Right atrium auricular region (tissue), 2 donors: ENCODE results near the gene THSD4. TPM values are rescaled to one million over a fixed set of nuclear protein-coding genes. Genes with fewer than 3 reads are reported as not detected.

Source experiments
- DNase-seq: peaks from one replicate; pipeline ENCODE4 v3.0.0-alpha.2; 2019; ENCODE audit warnings: low spot score
- H3K27ac ChIP-seq, 2 donors: fragments of 200-600 bp; sonication (generic); 1 replicate in 1 of 2; 2 replicates in 1 of 2; pipeline ENCODE4 v1.5.1; 2016 to 2019
- H3K27me3 ChIP-seq, 2 donors: fragments of 200-600 bp; sonication (generic); one replicate each; pipeline versions ENCODE4 v1.5.1 to v1.6.0; 2017 to 2019
- H3K36me3 ChIP-seq: fragments of 200-600 bp; sonication (generic); one replicate; pipeline ENCODE4 v1.5.1; 2016
- H3K4me1 ChIP-seq, 2 donors: fragments of 200-600 bp; sonication (generic); one replicate each; pipeline versions ENCODE4 v1.5.1 to v1.6.0; 2017 to 2019
- H3K4me3 ChIP-seq, 2 donors: fragments of 200-600 bp; sonication (generic); 1 replicate in 1 of 2; 2 replicates in 1 of 2; pipeline ENCODE4 v1.5.1; 2017 to 2019; ENCODE audit warnings: mild to moderate bottlenecking in 1 of 2, moderate library complexity in 1 of 2
- H3K9me3 ChIP-seq, 2 donors: fragments of 200-600 bp; sonication (generic); one replicate each; pipeline ENCODE4 v1.5.1; 2019
- CTCF ChIP-seq, 2 donors: fragments of 200-600 bp; sonication (generic); IDR thresholded peaks; one replicate each; pipeline ENCODE4 v1.5.1; 2019; ENCODE audit warnings: antibody characterized with exemption in 2 of 2
- total RNA-seq, 2 donors: library from RNA; depleted of rRNA; stranded (reverse); fragments of >200 nt; gene quantifications; one replicate each; pipeline ENCODE4 v1.1.0, GENCODE V29; 2016

THSD4 gene
- total RNA-seq, 2 donors from 2014 or later, result 41.2 to 85.3 TPM

- no peak for DNase-seq
- Histone ChIP-seq H3K4me3 (no peak overlapping the region), H3K27me3 (no peaks in the 10 kb centered on the region), H3K9me3 (no peaks in the 10 kb centered on the region), H3K36me3 (no peaks in the 10 kb centered on the region), H3K4me1 (peaks cover 0 to 15% of the 10 kb centered on the region in 2 donors), H3K27ac (no peak overlapping the region)
- TF ChIP-seq CTCF (IDR thresholded peaks at IDR 0.05), result no peak
Measured at GRCh38 chr15:71648095-71648494, 532.8 kb downstream of the THSD4 start.

- TF ChIP-seq CTCF (IDR thresholded peaks at IDR 0.05), result no peak
- H3K27ac ChIP-seq, result no peak overlapping the region
Measured at GRCh38 chr15:71649894-71650293, 534.6 kb downstream of the THSD4 start.

GRCh38 chr15:71650603-71651002 lies 535.3 kb downstream of the THSD4 start:
- Histone ChIP-seq H3K9me3 (no peaks in the 10 kb centered on the region), H3K4me1 (peaks cover 0 to 38% of the 10 kb centered on the region in 2 donors), H3K36me3 (no peaks in the 10 kb centered on the region), H3K27ac (no peak overlapping the region), H3K27me3 (no peaks in the 10 kb centered on the region), H3K4me3 (no peak overlapping the region)
- DNase-seq, result no peak
- TF ChIP-seq CTCF (IDR thresholded peaks at IDR 0.05), result no peak

More at GRCh38 chr15:71649894-71650293, 534.6 kb downstream of the THSD4 start:
- H3K9me3 ChIP-seq, result no peaks in the 10 kb centered on the region
- no peak overlapping the region for H3K4me3 ChIP-seq
- no peak for DNase-seq
- H3K27me3 ChIP-seq, result no peaks in the 10 kb centered on the region
- no peaks in the 10 kb centered on the region for H3K36me3 ChIP-seq
- H3K4me1 ChIP-seq, result peaks cover 0 to 33% of the 10 kb centered on the region in 2 donors

- TF ChIP-seq CTCF (IDR thresholded peaks at IDR 0.05), result peak; percentile 39 to 50
- Histone ChIP-seq H3K36me3 (no peaks in the 10 kb centered on the region), H3K27me3 (no peaks in the 10 kb centered on the region), H3K27ac (no peak overlapping the region), H3K4me3 (no peak overlapping the region), H3K9me3 (no peaks in the 10 kb centered on the region), H3K4me1 (peaks cover 0 to 38% of the 10 kb centered on the region in 2 donors)
- no peak for DNase-seq
Measured at GRCh38 chr15:71651750-71652186, 536.5 kb downstream of the THSD4 start.

GRCh38 chr15:71654042-71654719 lies 538.9 kb downstream of the THSD4 start:
- H3K4me1 ChIP-seq, result peaks cover 0 to 32% of the 10 kb centered on the region in 2 donors
- TF ChIP-seq CTCF (IDR thresholded peaks at IDR 0.05), result no peak

More at GRCh38 chr15:71654042-71654719, 538.9 kb downstream of the THSD4 start:
- Histone ChIP-seq H3K9me3 (no peaks in the 10 kb centered on the region), H3K4me3 (no peak overlapping the region), H3K27me3 (no peaks in the 10 kb centered on the region), H3K36me3 (no peaks in the 10 kb centered on the region), H3K27ac (peak overlapping the region; percentile 29 to 53)
- no peak for DNase-seq
